HL-60/S4 treated with retinoic acid at 250 ng/mL for 4 days and 3 days (cell line): ENCODE data around the gene MUC5AC.
"Not testable (repeated sequence)": the region's sequence is repeated elsewhere in the genome, so short reads cannot be mapped to it uniquely, and the experiment has no call there.

Source experiments
- in situ Hi-C: fragments of 300-500 bp; cut with MboI; formaldehyde crosslinking; loops from 2 replicates; pipeline ENCODE4 v1.7.0; 2022; ENCODE audit warnings: low sequenced_read_pairs

MUC5AC gene

GRCh38 chr11:1174441-1175370 lies 17.0 kb downstream of the MUC5AC start:
- in situ Hi-C loops: no loop called here

GRCh38 chr11:1175461-1176223 lies 17.9 kb downstream of the MUC5AC start:
- in situ Hi-C loops: no loop called here

GRCh38 chr11:1176224-1177019 lies 18.7 kb downstream of the MUC5AC start:
- in situ Hi-C loops: no loop called here

- in situ Hi-C loops: no loop called here
Measured at GRCh38 chr11:1177020-1177770, 19.4 kb downstream of the MUC5AC start.

- in situ Hi-C loops: no loop called here
Measured at GRCh38 chr11:1177771-1178090, 20.0 kb downstream of the MUC5AC start.

- in situ Hi-C loops: no loop called here
Measured at GRCh38 chr11:1178201-1178885, 20.6 kb downstream of the MUC5AC start.

- in situ Hi-C loops: no loop called here
Measured at GRCh38 chr11:1178906-1179305, 21.2 kb downstream of the MUC5AC start.

GRCh38 chr11:1179641-1180040 lies 21.9 kb downstream of the MUC5AC start:
- in situ Hi-C loops: no loop called here

GRCh38 chr11:1180171-1180570 lies 22.4 kb downstream of the MUC5AC start:
- in situ Hi-C loops: no loop called here

GRCh38 chr11:1180947-1181391 lies 23.2 kb downstream of the MUC5AC start:
- in situ Hi-C loops: no loop called here

GRCh38 chr11:1181420-1181819 lies 23.7 kb downstream of the MUC5AC start:
- in situ Hi-C loops: no loop called here

- in situ Hi-C loops: no loop called here
Measured at GRCh38 chr11:1181853-1182535, 24.2 kb downstream of the MUC5AC start.

GRCh38 chr11:1184139-1184538 lies 26.4 kb downstream of the MUC5AC start:
- in situ Hi-C loops: not testable (repeated sequence)

GRCh38 chr11:1188451-1189130 lies 30.8 kb downstream of the MUC5AC start:
- in situ Hi-C loops: not testable (repeated sequence)

GRCh38 chr11:1189816-1190215 lies 32.1 kb downstream of the MUC5AC start:
- in situ Hi-C loops: not testable (repeated sequence)

GRCh38 chr11:1191786-1192470 lies 34.2 kb downstream of the MUC5AC start:
- in situ Hi-C loops: not testable (repeated sequence)

- in situ Hi-C loops: no loop called here
Measured at GRCh38 chr11:1192741-1193325, 35.1 kb downstream of the MUC5AC start.
